ENCODE data around the gene KRT72. TPM values are rescaled to one million over a fixed set of nuclear protein-coding genes. Genes with fewer than 3 reads are reported as not detected.

Gene KRT72
- total RNA-seq, 1 donor from 2014 or later = not detected

- DNase-seq (ENCODE audit: low read depth) = peak; percentile 42
These were observed 57.0 kb downstream of the KRT72 start for GRCh38 chr12:52543985-52544883.

- no peak for DNase-seq (ENCODE audit: low read depth)
These were observed 58.4 kb downstream of the KRT72 start for GRCh38 chr12:52542785-52543318.

GRCh38 chr12:52542157-52542556, 59.1 kb downstream of the KRT72 start:
- no peak for DNase-seq (ENCODE audit: low read depth)

- DNase-seq (ENCODE audit: low read depth) = no peak
These were observed 59.6 kb downstream of the KRT72 start for GRCh38 chr12:52541709-52542108.

GRCh38 chr12:52540531-52540930, 60.7 kb downstream of the KRT72 start:
- DNase-seq (ENCODE audit: low read depth) = no peak

GRCh38 chr12:52539821-52540173, 61.5 kb downstream of the KRT72 start:
- DNase-seq (ENCODE audit: low read depth) = no peak

- peak; percentile 48 for DNase-seq (ENCODE audit: low read depth)
These were observed 62.0 kb downstream of the KRT72 start for GRCh38 chr12:52539083-52539820.

- no peak for DNase-seq (ENCODE audit: low read depth)
These were observed 64.2 kb downstream of the KRT72 start for GRCh38 chr12:52537101-52537500.

Other genes starting within 250 kb of the KRT72 start
- gene KRT85, start 234.0 kb downstream of the KRT72 start, total RNA-seq = not detected in 2 replicates
- gene KRT84, start 215.8 kb downstream of the KRT72 start, total RNA-seq = not detected in 2 replicates
- not detected in 2 replicates for gene KRT82, start 195.1 kb downstream of the KRT72 start, total RNA-seq
- not detected in 2 replicates for gene KRT75, start 167.1 kb downstream of the KRT72 start, total RNA-seq
- not detected in 2 replicates for gene KRT6B, start 149.3 kb downstream of the KRT72 start, total RNA-seq
- not detected in 2 replicates for gene KRT6C, start 127.7 kb downstream of the KRT72 start, total RNA-seq
- gene KRT6A, start 108.2 kb downstream of the KRT72 start, total RNA-seq = not detected in 2 replicates
- 2.8 and 3.3 TPM in 2 replicates for gene KRT5, start 81.1 kb downstream of the KRT72 start, total RNA-seq
- not detected in 2 replicates for gene KRT71, start 48.3 kb downstream of the KRT72 start, total RNA-seq
- not detected in 2 replicates for gene KRT74, start 27.6 kb downstream of the KRT72 start, total RNA-seq
- not detected in 2 replicates for gene KRT73, start 17.1 kb upstream of the KRT72 start, total RNA-seq
- not detected in 2 replicates for gene KRT2, start 50.7 kb upstream of the KRT72 start, total RNA-seq
- gene KRT1, start 78.9 kb upstream of the KRT72 start, total RNA-seq = not detected in 2 replicates
- gene KRT77, start 102.1 kb upstream of the KRT72 start, total RNA-seq = not detected in 2 replicates
- gene KRT76, start 175.9 kb upstream of the KRT72 start, total RNA-seq = not detected in 2 replicates
- not detected in 2 replicates for gene KRT3, start 194.7 kb upstream of the KRT72 start, total RNA-seq
- gene KRT4, start 212.7 kb upstream of the KRT72 start, total RNA-seq = not detected in 2 replicates
- gene KRT79, start 232.8 kb upstream of the KRT72 start, total RNA-seq = not detected in 2 replicates
- gene KRT78, start 247.5 kb upstream of the KRT72 start, total RNA-seq = not detected in 2 replicates